Stimulated activated naive CD8-positive, alpha-beta T cell treated with anti-CD3 and anti-CD28 coated beads, Interleukin-15, Interleukin-2, amounts not matched to agents 100 ng/mL and 50 ng/mL, for 24 hours (primary cell): Measurements from ENCODE around the gene PRMT3.
A peak's percentile ranks its signal among the peaks of the same experiment; 100 is the strongest.
"Not testable (repeated sequence)": the region's sequence is repeated elsewhere in the genome, so short reads cannot be mapped to it uniquely, and the experiment has no call there.

Experiments
- H3K27ac Mint-ChIP-seq: one replicate; pipeline ENCODE4 v1.8.0; 2021; ENCODE audit warnings: mild to moderate bottlenecking, mixed read lengths
- H3K27me3 Mint-ChIP-seq: one replicate; pipeline ENCODE4 v1.8.0; 2021; ENCODE audit warnings: mixed read lengths
- H3K36me3 Mint-ChIP-seq: one replicate; pipeline ENCODE4 v1.8.0; 2021; ENCODE audit warnings: low read depth, mixed read lengths
- H3K4me1 Mint-ChIP-seq: one replicate; pipeline ENCODE4 v1.8.0; 2021; ENCODE audit warnings: low read depth, mixed read lengths
- H3K4me3 Mint-ChIP-seq: one replicate; pipeline ENCODE4 v1.8.0; 2021; ENCODE audit warnings: mild to moderate bottlenecking, mixed read lengths
- H3K9me3 Mint-ChIP-seq: one replicate; pipeline ENCODE4 v1.8.0; 2021; ENCODE audit warnings: mixed read lengths

PRMT3 gene

GRCh38 chr11:20458905-20459632 lies 71.6 kb downstream of the PRMT3 start:
- Mint-ChIP-seq H3K4me3 (no peak overlapping the region), H3K9me3 (no peaks in the 10 kb centered on the region), H3K27ac (no peak overlapping the region), H3K36me3 (peaks cover 72% of the 10 kb centered on the region), H3K4me1 (no peaks in the 10 kb centered on the region), H3K27me3 (no peaks in the 10 kb centered on the region)

DNA sequence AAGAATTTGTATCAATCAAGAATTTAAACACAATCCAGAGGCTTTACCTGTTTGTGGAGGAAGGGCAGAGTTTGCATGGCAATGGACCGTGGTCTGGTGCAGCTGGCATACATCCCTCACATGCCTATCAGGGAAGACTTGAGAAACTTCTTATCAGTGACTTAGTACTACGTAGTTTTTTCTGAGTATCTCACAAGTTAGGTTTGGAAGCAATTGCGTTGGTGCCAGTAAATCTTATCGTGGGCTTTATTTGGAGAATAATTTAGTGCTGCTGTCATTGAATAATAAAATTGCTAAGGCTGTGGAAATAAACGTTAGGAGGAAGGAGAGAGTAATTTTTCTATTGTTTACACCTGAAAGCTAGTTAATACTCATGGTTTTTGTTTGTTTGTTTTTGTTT lies 72.3 kb downstream of the PRMT3 start:
- H3K9me3 Mint-ChIP-seq: no peaks in the 10 kb centered on the region
- no peak overlapping the region for H3K4me3 Mint-ChIP-seq
- no peaks in the 10 kb centered on the region for H3K4me1 Mint-ChIP-seq
- H3K36me3 Mint-ChIP-seq: peaks cover 72% of the 10 kb centered on the region
- no peaks in the 10 kb centered on the region for H3K27me3 Mint-ChIP-seq
- H3K27ac Mint-ChIP-seq: no peak overlapping the region

DNA sequence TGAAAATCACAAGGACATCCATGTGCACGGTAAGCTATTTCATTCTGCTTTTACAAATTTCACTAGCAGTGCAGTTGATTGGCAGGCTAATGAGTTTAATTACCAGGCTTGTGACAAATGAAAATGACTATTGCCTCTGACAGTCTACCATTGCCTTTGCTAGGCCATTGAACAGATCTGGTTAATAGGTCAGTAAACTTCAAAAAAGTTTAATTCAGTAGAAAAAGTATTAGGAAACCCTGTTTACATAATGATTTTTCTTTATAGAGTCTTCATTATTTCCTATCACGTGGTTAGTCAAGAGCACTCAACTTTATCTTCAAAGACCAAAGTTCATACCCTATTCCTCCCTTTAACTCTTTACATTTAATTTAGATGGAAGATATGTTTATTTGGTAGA lies 77.0 kb downstream of the PRMT3 start:
- Mint-ChIP-seq H3K4me3 (no peak overlapping the region), H3K4me1 (no peaks in the 10 kb centered on the region)

DNA sequence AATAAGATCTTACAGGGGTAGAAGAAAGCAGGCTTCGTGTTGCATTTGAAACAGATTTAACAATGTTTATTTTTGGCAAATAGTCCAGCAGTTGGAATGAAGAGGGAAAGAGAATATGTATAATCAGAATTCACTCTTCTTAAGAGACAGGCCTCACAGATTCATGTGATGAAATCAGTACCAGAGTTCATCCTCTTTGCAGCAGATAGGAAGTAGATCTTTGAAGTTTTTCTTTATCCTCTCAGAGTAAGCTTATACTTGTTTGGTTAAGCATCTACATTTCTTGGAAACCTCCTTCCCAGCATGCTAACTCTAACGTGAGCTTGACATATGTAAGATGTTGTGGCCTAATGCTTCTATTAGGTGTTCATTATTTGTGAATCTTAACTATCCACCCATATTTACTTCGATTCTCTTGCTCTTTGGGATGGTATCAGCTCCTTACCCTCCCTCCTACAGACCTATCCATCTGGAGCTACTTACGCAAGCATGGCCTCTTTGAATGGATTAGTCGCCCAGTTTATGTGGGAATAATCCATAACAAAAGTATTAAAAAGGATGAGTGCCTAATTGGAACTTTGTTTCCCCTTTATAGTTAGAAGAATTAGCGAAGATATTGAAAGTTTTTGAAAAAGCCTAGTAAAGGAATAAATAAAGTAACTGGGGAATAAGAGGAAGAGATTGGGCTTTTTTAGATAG lies 80.1 kb downstream of the PRMT3 start:
- no peaks in the 10 kb centered on the region for H3K9me3 Mint-ChIP-seq
- no peaks in the 10 kb centered on the region for H3K27me3 Mint-ChIP-seq
- H3K4me3 Mint-ChIP-seq: no peak overlapping the region
- H3K4me1 Mint-ChIP-seq: no peaks in the 10 kb centered on the region
- peaks cover 89% of the 10 kb centered on the region for H3K36me3 Mint-ChIP-seq
- H3K27ac Mint-ChIP-seq: no peak overlapping the region

More for the DNA sequence above, 77.0 kb downstream of the PRMT3 start:
- Mint-ChIP-seq H3K27ac (no peak overlapping the region), H3K36me3 (peaks cover 82% of the 10 kb centered on the region), H3K27me3 (no peaks in the 10 kb centered on the region), H3K9me3 (no peaks in the 10 kb centered on the region)

- no peaks in the 10 kb centered on the region for H3K9me3 Mint-ChIP-seq
- no peak overlapping the region for H3K27ac Mint-ChIP-seq
- no peaks in the 10 kb centered on the region for H3K4me1 Mint-ChIP-seq
- H3K4me3 Mint-ChIP-seq: no peak overlapping the region
- H3K36me3 Mint-ChIP-seq: peaks cover 88% of the 10 kb centered on the region
- H3K27me3 Mint-ChIP-seq: no peaks in the 10 kb centered on the region
Observed at GRCh38 chr11:20470348-20470747, 82.8 kb downstream of the PRMT3 start.

DNA sequence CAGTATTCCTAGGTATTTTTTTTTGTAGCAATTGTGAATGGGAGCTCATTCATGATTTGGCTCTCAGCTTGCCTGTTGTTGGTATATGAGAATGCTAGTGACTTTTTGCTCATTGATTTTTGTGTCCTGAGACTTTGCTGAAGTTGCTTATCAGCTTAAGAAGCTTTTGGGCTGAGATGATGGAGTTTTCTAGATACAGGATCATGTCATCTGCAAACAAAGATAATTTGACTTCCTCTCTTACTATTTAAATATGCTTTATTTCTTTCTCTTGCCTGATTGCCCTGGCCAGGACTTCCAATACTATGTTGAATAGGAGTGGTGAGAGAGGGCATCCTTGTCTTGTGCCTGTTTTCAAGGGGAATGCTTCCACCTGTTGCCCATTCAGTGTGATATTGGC lies 84.4 kb downstream of the PRMT3 start:
- H3K27ac Mint-ChIP-seq, H3K4me3 Mint-ChIP-seq, H3K27me3 Mint-ChIP-seq, H3K9me3 Mint-ChIP-seq, H3K4me1 Mint-ChIP-seq: not testable (repeated sequence)
- peaks cover 85% of the 10 kb centered on the region for H3K36me3 Mint-ChIP-seq

DNA sequence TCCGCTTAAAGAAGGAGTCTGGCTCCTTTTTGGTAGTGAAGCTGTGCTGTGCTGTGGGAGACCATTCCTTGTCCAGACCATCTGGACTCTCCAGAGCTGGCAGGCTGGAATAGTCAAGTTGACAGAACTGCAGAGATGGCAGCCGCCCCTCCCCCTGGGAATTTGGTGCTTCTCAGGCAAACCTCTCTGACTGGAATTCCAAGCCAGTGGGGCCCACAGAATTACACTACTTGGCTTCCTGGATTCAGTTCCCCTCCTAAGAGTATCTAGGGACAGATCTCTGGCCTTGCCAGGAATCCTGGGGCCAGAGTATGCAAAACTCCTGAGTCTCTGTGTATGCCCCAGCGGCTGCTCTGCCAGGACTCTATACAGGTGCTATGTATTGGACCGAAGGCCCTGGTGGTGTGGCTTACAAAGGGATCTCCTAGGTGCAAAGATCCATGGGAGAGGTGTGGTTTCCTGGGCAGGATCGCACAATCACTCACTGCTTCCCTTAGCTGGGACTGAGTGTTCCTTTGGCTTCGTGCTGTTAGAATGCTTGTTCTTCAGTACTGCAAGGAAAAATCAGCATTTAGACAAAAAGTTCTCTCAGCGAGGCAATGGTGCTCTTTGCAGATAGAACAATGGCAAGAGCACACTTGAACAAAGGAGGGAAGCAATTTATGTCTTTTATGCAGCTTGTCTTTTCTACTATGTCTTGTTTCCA lies 86.8 kb downstream of the PRMT3 start:
- H3K4me1 Mint-ChIP-seq: peaks cover 8% of the 10 kb centered on the region
- H3K27me3 Mint-ChIP-seq: no peaks in the 10 kb centered on the region
- peak overlapping the region; percentile 14 for H3K27ac Mint-ChIP-seq
- H3K36me3 Mint-ChIP-seq: peaks cover 81% of the 10 kb centered on the region
- no peaks in the 10 kb centered on the region for H3K9me3 Mint-ChIP-seq
- no peak overlapping the region for H3K4me3 Mint-ChIP-seq

DNA sequence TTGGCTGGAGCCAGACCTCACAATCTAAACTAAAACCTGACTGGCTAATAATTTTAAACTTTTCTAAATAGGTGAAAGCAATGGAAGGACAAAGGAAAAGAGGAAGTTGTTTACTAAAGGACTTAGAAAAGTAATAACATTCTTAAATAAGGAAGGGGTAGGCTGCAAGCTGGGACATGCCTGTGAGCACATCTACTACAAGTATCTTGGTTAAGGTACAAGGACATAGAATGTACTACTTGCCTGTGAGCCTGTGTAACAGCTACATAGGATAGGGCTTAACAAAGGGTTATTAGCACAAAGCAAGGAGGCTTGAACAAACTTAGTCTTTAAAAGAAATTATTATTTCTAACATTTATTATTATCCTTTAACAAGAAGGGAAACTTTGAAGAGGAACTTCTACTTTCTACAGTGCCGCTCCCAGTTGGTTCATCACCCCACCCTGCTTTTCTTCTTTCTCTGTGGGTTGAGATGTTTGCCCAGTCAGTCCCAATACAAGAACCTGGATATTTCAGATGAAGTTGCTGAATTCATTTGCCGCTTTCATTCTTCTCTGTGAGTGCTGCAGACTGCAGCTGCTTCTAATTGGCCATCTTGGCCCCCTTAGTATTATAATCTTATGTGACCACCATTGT lies 87.5 kb downstream of the PRMT3 start:
- Mint-ChIP-seq H3K36me3 (peaks cover 81% of the 10 kb centered on the region), H3K27ac (no peak overlapping the region), H3K4me3 (no peak overlapping the region), H3K9me3 (no peaks in the 10 kb centered on the region), H3K4me1 (peaks cover 8% of the 10 kb centered on the region), H3K27me3 (no peaks in the 10 kb centered on the region)

GRCh38 chr11:20477418-20478090 lies 90.0 kb downstream of the PRMT3 start:
- no peak overlapping the region for H3K4me3 Mint-ChIP-seq
- peaks cover 80% of the 10 kb centered on the region for H3K36me3 Mint-ChIP-seq
- H3K9me3 Mint-ChIP-seq: peaks cover 3% of the 10 kb centered on the region
- H3K27me3 Mint-ChIP-seq: no peaks in the 10 kb centered on the region
- H3K4me1 Mint-ChIP-seq: peaks cover 8% of the 10 kb centered on the region
- H3K27ac Mint-ChIP-seq: no peak overlapping the region

DNA sequence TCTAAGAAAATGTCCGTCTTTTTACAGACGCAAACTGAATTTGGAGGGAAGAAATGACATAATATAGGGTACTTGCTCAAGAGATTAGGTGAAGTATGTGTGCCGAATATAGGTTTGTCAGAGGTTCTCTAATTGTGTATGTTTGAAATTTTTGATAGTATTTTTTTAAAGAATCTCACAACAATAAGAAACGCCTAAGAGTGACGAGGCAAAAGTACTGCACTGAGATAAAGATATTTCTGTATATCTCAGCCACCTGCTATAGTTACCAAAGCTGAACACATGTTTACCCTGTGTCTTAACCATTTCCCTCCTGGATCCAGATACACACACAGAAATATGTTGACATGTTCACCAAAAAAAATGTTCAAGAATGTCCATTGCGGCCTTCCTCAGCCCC lies 92.0 kb downstream of the PRMT3 start:
- peaks cover 78% of the 10 kb centered on the region for H3K36me3 Mint-ChIP-seq
- H3K4me3 Mint-ChIP-seq: no peak overlapping the region
- H3K27ac Mint-ChIP-seq: no peak overlapping the region
- H3K9me3 Mint-ChIP-seq: peaks cover 3% of the 10 kb centered on the region
- no peaks in the 10 kb centered on the region for H3K27me3 Mint-ChIP-seq
- H3K4me1 Mint-ChIP-seq: peaks cover 8% of the 10 kb centered on the region

- H3K4me3 Mint-ChIP-seq: no peak overlapping the region
- H3K9me3 Mint-ChIP-seq: peaks cover 3% of the 10 kb centered on the region
- no peaks in the 10 kb centered on the region for H3K4me1 Mint-ChIP-seq
- no peak overlapping the region for H3K27ac Mint-ChIP-seq
- peaks cover 73% of the 10 kb centered on the region for H3K36me3 Mint-ChIP-seq
- no peaks in the 10 kb centered on the region for H3K27me3 Mint-ChIP-seq
Observed at GRCh38 chr11:20483931-20484330, 96.4 kb downstream of the PRMT3 start.

GRCh38 chr11:20484416-20484815 lies 96.9 kb downstream of the PRMT3 start:
- not testable (repeated sequence) for H3K27ac Mint-ChIP-seq, H3K4me1 Mint-ChIP-seq, H3K9me3 Mint-ChIP-seq, H3K4me3 Mint-ChIP-seq, H3K27me3 Mint-ChIP-seq
- peaks cover 72% of the 10 kb centered on the region for H3K36me3 Mint-ChIP-seq

GRCh38 chr11:20488352-20488751 lies 100.8 kb downstream of the PRMT3 start:
- Mint-ChIP-seq H3K9me3 (no peaks in the 10 kb centered on the region), H3K4me1 (no peaks in the 10 kb centered on the region), H3K4me3 (no peak overlapping the region), H3K27me3 (no peaks in the 10 kb centered on the region), H3K36me3 (peaks cover 57% of the 10 kb centered on the region), H3K27ac (no peak overlapping the region)

GRCh38 chr11:20489948-20490347 lies 102.4 kb downstream of the PRMT3 start:
- H3K36me3 Mint-ChIP-seq: peaks cover 50% of the 10 kb centered on the region
- no peaks in the 10 kb centered on the region for H3K4me1 Mint-ChIP-seq
- no peak overlapping the region for H3K4me3 Mint-ChIP-seq
- peak overlapping the region; percentile 8 for H3K27ac Mint-ChIP-seq
- H3K27me3 Mint-ChIP-seq: no peaks in the 10 kb centered on the region
- H3K9me3 Mint-ChIP-seq: no peaks in the 10 kb centered on the region
